Gastroesophageal sphincter (tissue), 4 donors: ENCODE results near the gene MEFV. TPM values are rescaled to one million over a fixed set of nuclear protein-coding genes. Genes with fewer than 3 reads are reported as not detected.

Experiments used
- ATAC-seq: fragments of 150-250 bp; one replicate; pipeline ENCODE4 v1.9.1; 2016; ENCODE audit warnings: mild to moderate bottlenecking, moderate library complexity
- H3K27ac ChIP-seq, 4 donors: fragments of 200-600 bp; sonication (generic) in 3 of 4; 1 replicate in 3 of 4; 2 replicates in 1 of 4; pipeline ENCODE4 v1.5.1; 2016 to 2019
- H3K27me3 ChIP-seq: fragments of 200-600 bp; sonication (generic); one replicate; pipeline ENCODE4 v1.5.1; 2019
- H3K36me3 ChIP-seq, 2 donors: fragments of 200-600 bp; sonication (generic); one replicate each; pipeline ENCODE4 v1.5.1; 2019; ENCODE audit warnings: control low read depth in 1 of 2
- H3K4me1 ChIP-seq, 3 donors: fragments of 200-600 bp; sonication (generic); 1 replicate in 2 of 3; 2 replicates in 1 of 3; pipeline ENCODE4 v1.5.1; 2016 to 2019; ENCODE audit warnings: control low read depth in 2 of 3
- H3K4me3 ChIP-seq, 2 donors: fragments of 200-600 bp; sonication (generic); one replicate each; pipeline ENCODE4 v1.5.1; 2019; ENCODE audit warnings: mild to moderate bottlenecking in 1 of 2, moderate library complexity in 1 of 2
- H3K9me3 ChIP-seq, 3 donors: fragments of 200-600 bp; sonication (generic); one replicate each; pipeline ENCODE4 v1.5.1; 2017 to 2019; ENCODE audit warnings: control low read depth in 2 of 3
- CTCF ChIP-seq, 4 experiments: fragments of 200-600 bp in 2 of 4; fragments of 450-650 bp in 2 of 4; sonication (generic) in 1 of 4; IDR thresholded peaks; one replicate each; pipeline ENCODE4 v1.5.1; 2017 to 2019; ENCODE audit warnings: antibody characterized with exemption in 4 of 4, mild to moderate bottlenecking in 2 of 4, moderate library complexity in 2 of 4
- EP300 ChIP-seq: sonication (generic); formaldehyde crosslinking; IDR thresholded peaks from one replicate; pipeline ENCODE4 v1.6.1; 2017; ENCODE audit warnings: antibody characterized with exemption, mild to moderate bottlenecking
- POLR2A ChIP-seq, 2 donors: fragments of 450-650 bp; IDR thresholded peaks; one replicate each; pipeline ENCODE4 v1.6.1; 2017; ENCODE audit warnings: antibody characterized with exemption in 2 of 2, mild to moderate bottlenecking in 2 of 2, moderate library complexity in 1 of 2
- POLR2AphosphoS5 ChIP-seq: sonication (generic); formaldehyde crosslinking; IDR thresholded peaks from one replicate; pipeline ENCODE4 v1.6.1; 2017; ENCODE audit warnings: antibody characterized with exemption
- WGBS, 2 donors: methylation state at CpG; one replicate each; pipeline ENCODE4 v1.1.5; 2018; ENCODE audit warnings: low coverage in 1 of 2; 5-methylcytosine and 5-hydroxymethylcytosine counted together
- total RNA-seq, 4 donors: library from RNA; depleted of rRNA; stranded (reverse); fragments of >200 nt; gene quantifications; one replicate each; pipeline ENCODE4 v1.1.0, GENCODE V29; 2016

Gene MEFV
- total RNA-seq, 4 donors from 2014 or later, result 1.2 to 3.4 (median 1.7) TPM

GRCh38 chr16:3295783-3296182, 39.4 kb upstream of the MEFV start:
- Histone ChIP-seq H3K27me3 (no peaks in the 10 kb centered on the region), H3K4me3 (no peak overlapping the region), H3K36me3 (peaks cover 0 to 63% of the 10 kb centered on the region in 2 donors), H3K9me3 (peaks cover 0 to 95% (median 2%) of the 10 kb centered on the region in 3 donors), H3K4me1 (peaks cover 0 to 4% (median 0%) of the 10 kb centered on the region in 3 donors), H3K27ac (no peak overlapping the region)
- no peak for TF ChIP-seq POLR2A (IDR thresholded peaks at IDR 0.05)
- TF ChIP-seq POLR2AphosphoS5, result no peak
- no peak for TF ChIP-seq CTCF (IDR thresholded peaks at IDR 0.05)
- no peak for ATAC-seq
- WGBS, 2 donors, result 60 to 74% methylated on average over 9 to 12 of the region's 13 CpGs

GRCh38 chr16:3295209-3295608, 38.8 kb upstream of the MEFV start:
- Histone ChIP-seq H3K27ac (no peak overlapping the region), H3K27me3 (no peaks in the 10 kb centered on the region), H3K4me1 (peaks cover 0 to 4% (median 0%) of the 10 kb centered on the region in 3 donors), H3K9me3 (peaks cover 0 to 95% (median 2%) of the 10 kb centered on the region in 3 donors), H3K36me3 (peaks cover 0 to 63% of the 10 kb centered on the region in 2 donors), H3K4me3 (no peak overlapping the region)
- ATAC-seq, result no peak
- WGBS, 2 donors, result no CpG with 5 or more reads among the region's 45 CpGs
- TF ChIP-seq POLR2AphosphoS5 (no peak), POLR2A (IDR thresholded peaks at IDR 0.05) (no peak), EP300 (no peak), CTCF (IDR thresholded peaks at IDR 0.05) (no peak)

GRCh38 chr16:3292604-3293003, 36.2 kb upstream of the MEFV start:
- no peak for ATAC-seq
- Histone ChIP-seq H3K9me3 (peaks cover 0 to 99% (median 8%) of the 10 kb centered on the region in 3 donors), H3K4me1 (peaks cover 0 to 4% (median 0%) of the 10 kb centered on the region in 3 donors), H3K27ac (no peak overlapping the region), H3K4me3 (no peak overlapping the region), H3K36me3 (peaks cover 0 to 74% of the 10 kb centered on the region in 2 donors), H3K27me3 (no peaks in the 10 kb centered on the region)
- 73 to 93% methylated on average over 3 of the region's 3 CpGs for WGBS, 2 donors
- TF ChIP-seq CTCF (IDR thresholded peaks at IDR 0.05) (no peak), EP300 (no peak)

- no peak overlapping the region for H3K27ac ChIP-seq
- peaks cover 0 to 12% (median under 1%) of the 10 kb centered on the region in 3 donors for H3K4me1 ChIP-seq
- peaks cover 0 to 91% of the 10 kb centered on the region in 2 donors for H3K36me3 ChIP-seq
- no peak for TF ChIP-seq EP300
- TF ChIP-seq POLR2AphosphoS5, result no peak
- TF ChIP-seq CTCF (IDR thresholded peaks at IDR 0.05), result no peak
- no peak for TF ChIP-seq POLR2A (IDR thresholded peaks at IDR 0.05)
- H3K4me3 ChIP-seq, result no peak overlapping the region
- no peaks in the 10 kb centered on the region for H3K27me3 ChIP-seq
- H3K9me3 ChIP-seq, result peaks cover 0 to 100% (median 6%) of the 10 kb centered on the region in 3 donors
- 97 to 100% methylated on average over 9 to 10 of the region's 16 CpGs for WGBS, 2 donors
- ATAC-seq, result no peak
Observed at GRCh38 chr16:3289998-3290673, 33.7 kb upstream of the MEFV start.

- 76 to 86% methylated on average over 2 to 3 of the region's 6 CpGs for WGBS, 2 donors
- peaks cover 0 to 56% (median 6%) of the 10 kb centered on the region in 3 donors for H3K9me3 ChIP-seq
- ATAC-seq, result no peak
Observed at GRCh38 chr16:3285131-3285530, 28.7 kb upstream of the MEFV start.

More at GRCh38 chr16:3285131-3285530, 28.7 kb upstream of the MEFV start:
- TF ChIP-seq CTCF (IDR thresholded peaks at IDR 0.05) (no peak), POLR2A (IDR thresholded peaks at IDR 0.05) (no peak), POLR2AphosphoS5 (no peak), EP300 (no peak)
- no peaks in the 10 kb centered on the region for H3K27me3 ChIP-seq
- peaks cover 0 to 56% of the 10 kb centered on the region in 2 donors for H3K36me3 ChIP-seq
- peak overlapping the region in 1 of 2 donors; percentile 88 for H3K4me3 ChIP-seq
- no peak overlapping the region for H3K27ac ChIP-seq
- H3K4me1 ChIP-seq, result peaks cover 0 to 35% (median 16%) of the 10 kb centered on the region in 3 donors
